ENCODE measurements around the gene HUNK.

GRCh38 chr21:31873696-31874599 is 1.1 kb downstream of the HUNK start:
- TF ChIP-seq GATA3 (IDR thresholded peaks at IDR 0.05; ENCODE audit: low read depth, low read length) (no peak), GATA2 (IDR thresholded peaks at IDR 0.05; ENCODE audit: low read depth, low read length) (no peak)

Data from SH-SY5Y (cell line).